Activated B cell treated with CpG ODN at 0.5 μM for 24 hours (primary cell): Measurements from ENCODE around the gene ARFGEF2. TPM values are rescaled to one million over a fixed set of nuclear protein-coding genes. Genes with fewer than 3 reads are reported as not detected.

Source experiments
- ATAC-seq: fragments of 200-7000 bp; cut with Tn5 transposase; one replicate; pipeline ENCODE4 v1.10.0; 2021; ENCODE audit warnings: low read depth, mild to moderate bottlenecking, moderate library complexity
- CTCF ChIA-PET: fragments of 350-600 bp; sonication (Branson Sonifier 250); formaldehyde crosslinking; loops from one replicate; lab custom pipeline; 2021; ENCODE audit warnings: antibody characterized with exemption; lab: Charles Lee
- POLR2A ChIA-PET: fragments of 350-600 bp; sonication (Branson Sonifier 250); formaldehyde crosslinking; loops from one replicate; lab custom pipeline; 2021; ENCODE audit warnings: antibody characterized with exemption; lab: Charles Lee
- DNase-seq: peaks from one replicate; pipeline ENCODE4 v3.0.0; 2022
- H3K27ac Mint-ChIP-seq: one replicate; pipeline ENCODE4 v1.8.0; 2020; ENCODE audit warnings: mixed read lengths
- H3K27me3 Mint-ChIP-seq: one replicate; pipeline ENCODE4 v1.8.0; 2021; ENCODE audit warnings: mixed read lengths
- H3K36me3 Mint-ChIP-seq: one replicate; pipeline ENCODE4 v1.8.0; 2021; ENCODE audit warnings: low read depth, mixed read lengths
- H3K4me1 Mint-ChIP-seq: one replicate; pipeline ENCODE4 v1.8.0; 2021; ENCODE audit warnings: mixed read lengths
- H3K4me3 Mint-ChIP-seq: one replicate; pipeline ENCODE4 v1.8.0; 2020; ENCODE audit warnings: mild to moderate bottlenecking, mixed read lengths
- H3K9me3 Mint-ChIP-seq: one replicate; pipeline ENCODE4 v1.8.0; 2020; ENCODE audit warnings: mixed read lengths
- intact Hi-C: fragments of 100-400 bp; cut with micrococcal nuclease; formaldehyde crosslinking; loops from one replicate; pipeline ENCODE4 v1.15.1; 2024
- total RNA-seq: library from RNA; stranded (reverse); gene quantifications from 2 replicates; pipeline ENCODE4 v1.2.3, GENCODE V29; 2022
- TF ChIP-seq, protein P1 (sequence below): fragments of 200-600 bp; IDR thresholded peaks from one replicate; pipeline ENCODE4 v1.8.0; 2022; ENCODE audit warnings: antibody characterized with exemption, mild to moderate bottlenecking

Gene ARFGEF2
- total RNA-seq, 1 donor from 2014 or later: 39.0 TPM

DNA sequence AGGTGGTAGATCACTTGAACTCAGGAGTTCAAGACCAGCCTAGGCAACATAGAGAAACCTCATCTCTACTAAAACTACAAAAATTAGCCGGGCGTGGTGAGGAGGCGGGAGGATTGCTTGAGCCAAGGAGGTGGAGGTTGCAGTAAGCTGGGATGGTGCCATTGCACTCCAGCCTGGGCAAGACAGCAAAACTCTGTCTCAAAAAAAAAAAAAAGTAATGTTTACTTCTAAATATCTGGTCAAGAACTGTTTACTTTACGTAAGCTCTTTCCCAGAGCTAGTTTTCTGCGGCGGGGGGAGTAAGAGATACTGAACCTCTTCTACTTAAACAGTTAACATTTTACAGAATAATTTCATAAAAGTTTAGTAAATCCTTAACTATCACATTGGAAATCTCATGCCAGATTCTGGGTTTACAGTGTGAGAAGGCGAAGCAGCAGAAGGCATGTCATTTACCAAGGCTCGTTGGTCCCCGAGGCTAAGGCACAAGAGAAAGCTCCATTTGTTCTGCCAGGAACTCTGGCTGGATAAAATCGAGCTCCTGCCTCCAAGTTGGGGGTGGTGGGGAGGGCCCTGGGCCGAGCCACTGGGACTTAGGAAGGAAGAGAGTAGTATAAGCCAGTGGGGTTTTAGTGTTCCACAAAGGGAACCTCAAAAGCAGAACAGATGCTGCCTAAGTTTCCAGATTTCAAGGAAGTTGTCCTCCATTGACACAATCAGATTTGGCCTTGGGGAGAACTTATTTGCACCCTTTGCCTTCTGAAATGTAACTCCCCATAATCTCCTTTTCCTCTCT, 41.7 kb downstream of the ARFGEF2 start:
- Mint-ChIP-seq H3K27me3 (no peaks in the 10 kb centered on the region), H3K36me3 (peaks cover 63% of the 10 kb centered on the region), H3K4me1 (no peaks in the 10 kb centered on the region), H3K4me3 (no peak overlapping the region), H3K9me3 (no peaks in the 10 kb centered on the region), H3K27ac (no peak overlapping the region)
- ATAC-seq (no peak), DNase-seq (no peak)
- CTCF ChIA-PET: no interaction called here
- POLR2A ChIA-PET: no interaction called here
- TF ChIP-seq, protein P1, sequence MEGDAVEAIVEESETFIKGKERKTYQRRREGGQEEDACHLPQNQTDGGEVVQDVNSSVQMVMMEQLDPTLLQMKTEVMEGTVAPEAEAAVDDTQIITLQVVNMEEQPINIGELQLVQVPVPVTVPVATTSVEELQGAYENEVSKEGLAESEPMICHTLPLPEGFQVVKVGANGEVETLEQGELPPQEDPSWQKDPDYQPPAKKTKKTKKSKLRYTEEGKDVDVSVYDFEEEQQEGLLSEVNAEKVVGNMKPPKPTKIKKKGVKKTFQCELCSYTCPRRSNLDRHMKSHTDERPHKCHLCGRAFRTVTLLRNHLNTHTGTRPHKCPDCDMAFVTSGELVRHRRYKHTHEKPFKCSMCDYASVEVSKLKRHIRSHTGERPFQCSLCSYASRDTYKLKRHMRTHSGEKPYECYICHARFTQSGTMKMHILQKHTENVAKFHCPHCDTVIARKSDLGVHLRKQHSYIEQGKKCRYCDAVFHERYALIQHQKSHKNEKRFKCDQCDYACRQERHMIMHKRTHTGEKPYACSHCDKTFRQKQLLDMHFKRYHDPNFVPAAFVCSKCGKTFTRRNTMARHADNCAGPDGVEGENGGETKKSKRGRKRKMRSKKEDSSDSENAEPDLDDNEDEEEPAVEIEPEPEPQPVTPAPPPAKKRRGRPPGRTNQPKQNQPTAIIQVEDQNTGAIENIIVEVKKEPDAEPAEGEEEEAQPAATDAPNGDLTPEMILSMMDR: no peak
- intact Hi-C loops: no loop called here

DNA sequence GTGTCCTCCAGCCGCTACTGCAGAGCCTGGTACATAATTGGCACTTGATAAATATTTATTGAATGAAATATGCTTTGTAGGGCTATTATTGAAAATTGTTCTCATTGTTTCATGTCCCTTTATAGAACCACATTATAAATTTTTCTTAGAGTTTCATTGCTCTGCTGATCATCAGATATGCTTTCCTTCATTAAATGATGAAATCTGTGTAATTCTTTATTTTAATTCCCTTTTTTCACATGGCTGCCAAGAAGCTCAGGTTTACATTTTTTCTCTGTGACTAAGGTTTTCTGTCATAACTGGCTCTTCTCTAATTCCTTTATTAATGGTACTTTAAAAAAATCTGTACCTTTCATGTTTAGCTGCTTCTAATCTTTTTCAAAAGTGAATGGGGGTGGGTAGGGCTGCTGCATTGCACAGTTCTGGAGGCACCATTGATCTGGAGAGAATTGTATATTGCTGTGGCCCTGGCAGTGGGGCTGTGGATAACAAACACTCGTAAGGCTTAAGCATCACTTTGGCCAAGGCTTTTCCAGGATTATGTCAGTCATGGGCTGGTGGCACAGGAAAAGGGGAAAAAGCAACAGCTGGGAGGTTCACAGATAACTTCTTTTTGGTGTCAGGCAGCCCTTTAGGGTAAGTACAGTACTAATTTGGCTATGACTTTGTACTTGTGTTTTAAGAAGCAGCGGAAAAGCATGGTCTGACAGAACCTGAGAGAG, 43.8 kb downstream of the ARFGEF2 start:
- H3K27me3 Mint-ChIP-seq: no peaks in the 10 kb centered on the region
- CTCF ChIA-PET: no interaction called here
- no peak overlapping the region for H3K4me3 Mint-ChIP-seq
- no peaks in the 10 kb centered on the region for H3K4me1 Mint-ChIP-seq
- no peak overlapping the region for H3K27ac Mint-ChIP-seq
- POLR2A ChIA-PET: no interaction called here
- intact Hi-C loops: no loop called here
- DNase-seq (no peak), ATAC-seq (no peak)
- H3K36me3 Mint-ChIP-seq: peaks cover 71% of the 10 kb centered on the region
- no peaks in the 10 kb centered on the region for H3K9me3 Mint-ChIP-seq
- TF ChIP-seq, protein P1: no peak

DNA sequence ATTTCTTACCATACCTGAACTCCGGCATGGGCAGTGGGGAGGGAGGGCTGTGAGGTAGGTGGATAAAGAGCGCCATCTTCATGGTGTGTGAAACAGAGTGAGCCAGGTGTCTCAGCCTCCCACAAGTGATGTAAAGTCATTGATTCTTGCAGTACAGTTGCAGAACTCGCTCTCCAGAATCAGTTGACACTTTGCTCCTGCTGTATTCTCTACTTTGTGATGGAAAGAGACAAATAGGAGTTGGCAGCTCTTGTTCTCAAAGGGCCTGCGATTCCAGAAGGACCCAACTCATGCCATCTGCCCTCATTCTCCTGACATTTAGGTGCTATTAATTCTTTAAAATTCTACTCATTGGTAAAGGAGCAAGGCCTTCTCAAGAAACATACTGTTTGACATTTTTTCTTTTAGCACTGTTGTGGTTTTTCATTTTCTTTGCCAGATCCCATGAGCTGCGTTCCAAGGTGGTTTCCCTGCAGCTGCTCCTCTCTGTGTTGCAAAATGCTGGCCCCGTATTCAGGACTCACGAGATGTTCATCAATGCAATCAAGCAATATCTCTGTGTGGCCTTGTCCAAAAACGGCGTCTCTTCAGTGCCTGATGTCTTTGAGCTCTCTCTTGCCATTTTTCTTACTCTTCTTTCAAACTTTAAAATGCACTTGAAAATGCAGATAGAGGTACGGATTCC, 49.3 kb downstream of the ARFGEF2 start:
- no peaks in the 10 kb centered on the region for H3K4me1 Mint-ChIP-seq
- intact Hi-C loops: no loop called here
- no peaks in the 10 kb centered on the region for H3K9me3 Mint-ChIP-seq
- peaks cover 81% of the 10 kb centered on the region for H3K36me3 Mint-ChIP-seq
- ChIA-PET CTCF (no interaction called here), POLR2A (no interaction called here)
- no peaks in the 10 kb centered on the region for H3K27me3 Mint-ChIP-seq
- no peak overlapping the region for H3K27ac Mint-ChIP-seq
- ATAC-seq (no peak), DNase-seq (no peak)
- TF ChIP-seq, protein P1: no peak
- no peak overlapping the region for H3K4me3 Mint-ChIP-seq

DNA sequence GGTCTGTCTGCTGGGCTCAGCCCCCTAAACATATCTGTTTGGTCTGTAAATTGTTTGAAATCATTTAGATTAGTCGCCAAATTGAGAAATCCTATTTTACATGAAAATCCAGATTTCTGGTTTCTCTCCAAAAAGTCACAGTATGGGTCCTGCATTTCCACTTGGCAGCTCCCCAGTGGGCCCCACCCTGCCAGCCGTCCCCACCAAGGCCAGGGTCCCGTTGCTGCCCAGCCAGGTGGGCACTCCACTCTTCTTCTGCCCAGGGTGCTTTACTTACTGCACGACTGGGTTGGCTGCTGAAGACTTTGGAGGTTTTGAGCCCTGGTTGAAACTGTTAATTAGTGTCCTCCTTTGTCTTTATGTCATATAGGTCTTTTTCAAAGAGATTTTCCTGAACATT, 50.4 kb downstream of the ARFGEF2 start:
- H3K9me3 Mint-ChIP-seq: no peaks in the 10 kb centered on the region
- ChIA-PET POLR2A (no interaction called here), CTCF (no interaction called here)
- intact Hi-C loops: no loop called here
- peaks cover 80% of the 10 kb centered on the region for H3K36me3 Mint-ChIP-seq
- no peak overlapping the region for H3K27ac Mint-ChIP-seq
- H3K27me3 Mint-ChIP-seq: no peaks in the 10 kb centered on the region
- no peak overlapping the region for H3K4me3 Mint-ChIP-seq
- no peak for DNase-seq
- no peaks in the 10 kb centered on the region for H3K4me1 Mint-ChIP-seq
- TF ChIP-seq, protein P1: no peak
- ATAC-seq: no peak

DNA sequence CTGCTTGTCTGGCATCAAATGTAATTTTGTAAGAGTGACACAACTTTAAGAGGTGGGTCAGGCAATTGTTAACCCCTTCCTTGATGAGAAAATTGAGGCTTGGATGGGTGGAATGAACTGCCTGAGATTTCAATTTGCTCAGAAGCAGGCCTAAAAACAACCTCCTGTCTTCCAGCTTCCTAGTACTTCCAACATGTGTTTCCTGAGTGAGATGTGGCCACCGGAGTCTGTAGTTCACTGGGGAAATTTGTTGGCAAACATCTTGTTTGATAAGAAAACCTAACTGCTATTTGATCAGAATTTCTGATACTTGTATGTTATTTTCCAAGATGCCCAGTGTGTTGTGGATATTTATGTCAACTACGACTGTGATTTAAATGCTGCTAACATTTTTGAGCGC, 51.3 kb downstream of the ARFGEF2 start:
- Mint-ChIP-seq H3K36me3 (peaks cover 80% of the 10 kb centered on the region), H3K27me3 (no peaks in the 10 kb centered on the region), H3K9me3 (no peaks in the 10 kb centered on the region), H3K4me1 (no peaks in the 10 kb centered on the region), H3K27ac (no peak overlapping the region), H3K4me3 (no peak overlapping the region)
- intact Hi-C loops: no loop called here
- TF ChIP-seq, protein P1: no peak
- DNase-seq: no peak
- ChIA-PET CTCF (no interaction called here), POLR2A (no interaction called here)
- ATAC-seq: no peak
